A172 (cell line): ENCODE data around the gene CCDC192. TPM values are rescaled to one million over a fixed set of nuclear protein-coding genes. Genes with fewer than 3 reads are reported as not detected.
A peak's percentile ranks its signal among the peaks of the same experiment; 100 is the strongest.
"Not testable (repeated sequence)": the region's sequence is repeated elsewhere in the genome, so short reads cannot be mapped to it uniquely, and the experiment has no call there.

ENCODE experiments used
- DNase-seq: peaks from one replicate; pipeline ENCODE4 v3.0.0-alpha.2; 2015; ENCODE audit warnings: low spot score
- total RNA-seq: library from RNA; depleted of rRNA; stranded (reverse); fragments of >200 nt; shearing (Covaris generic); gene quantifications from 2 replicates; pipeline ENCODE4 v1.2.3, GENCODE V29; 2014

Gene CCDC192
- total RNA-seq, 1 experiment from 2014 or later: not detected

DNA sequence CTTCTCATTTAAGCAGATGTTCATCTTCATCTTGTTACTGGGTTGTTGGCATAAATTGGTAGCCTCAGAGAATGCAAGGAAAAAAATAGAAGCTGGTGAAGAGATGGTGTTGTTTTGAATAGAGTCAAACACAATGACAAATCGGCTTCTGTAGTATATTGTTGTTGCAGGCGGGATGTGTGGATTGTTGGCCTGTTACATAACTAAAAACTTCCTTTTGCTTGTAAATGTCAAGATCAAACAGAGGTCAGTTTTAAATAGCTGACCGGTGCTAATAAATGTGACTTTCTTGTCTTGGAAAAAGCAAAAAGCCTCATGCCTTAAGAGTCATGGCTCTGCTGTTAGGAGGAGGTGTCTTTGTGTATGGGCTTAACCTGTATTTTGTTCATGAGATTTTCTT lies 59.2 kb downstream of the CCDC192 start:
- no peak for DNase-seq

DNA sequence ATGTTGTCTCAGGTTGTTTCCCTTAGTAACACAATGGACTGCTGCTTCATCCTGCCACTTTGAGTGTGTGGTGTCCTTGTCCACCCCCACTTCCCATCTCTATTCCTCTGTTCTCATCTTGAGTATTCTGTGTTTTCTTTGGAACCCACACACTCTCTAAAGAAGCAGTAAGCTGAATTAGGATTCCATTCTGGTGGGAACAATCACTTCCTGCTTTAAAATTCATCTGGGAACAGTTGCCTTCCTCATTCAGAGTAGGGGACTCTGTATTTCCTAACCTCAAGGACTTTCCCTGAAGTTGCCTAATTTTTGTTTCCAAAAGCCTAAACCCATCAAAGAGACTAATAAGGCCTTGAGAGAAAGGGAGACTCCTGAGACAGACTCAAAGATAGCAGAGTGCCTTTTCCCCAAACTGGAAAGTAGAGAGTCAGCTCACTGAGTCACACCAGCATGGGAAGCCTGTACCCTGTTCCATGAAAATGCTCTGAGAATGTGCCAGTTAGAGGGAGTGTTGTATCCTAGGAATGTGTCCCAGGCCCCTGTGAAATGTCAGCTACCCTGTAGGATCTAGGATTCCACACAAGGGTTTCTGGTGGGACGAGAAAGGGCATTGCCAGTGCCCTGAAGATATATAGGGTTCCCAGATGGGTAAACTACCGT lies 63.6 kb downstream of the CCDC192 start:
- DNase-seq: no peak

DNA sequence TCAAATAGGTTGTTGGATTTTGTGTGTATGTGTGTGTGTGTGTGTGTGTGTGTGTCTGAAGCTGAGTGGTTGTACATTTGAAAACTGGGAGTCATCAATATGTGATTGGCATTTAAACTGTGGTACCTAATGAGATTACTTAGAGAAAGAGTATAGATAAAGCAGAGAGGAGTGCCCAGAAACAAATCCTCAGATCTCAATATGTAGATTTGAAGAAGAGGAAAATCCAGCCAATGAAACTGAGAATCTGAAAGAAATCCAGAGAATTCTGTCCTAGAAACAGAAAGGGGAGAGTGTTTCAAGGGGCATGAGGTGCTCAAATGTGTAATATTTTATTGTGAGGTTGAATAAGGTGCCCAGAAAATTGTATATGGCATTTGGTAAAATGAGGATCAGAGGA lies 66.2 kb downstream of the CCDC192 start:
- DNase-seq: no peak

DNA sequence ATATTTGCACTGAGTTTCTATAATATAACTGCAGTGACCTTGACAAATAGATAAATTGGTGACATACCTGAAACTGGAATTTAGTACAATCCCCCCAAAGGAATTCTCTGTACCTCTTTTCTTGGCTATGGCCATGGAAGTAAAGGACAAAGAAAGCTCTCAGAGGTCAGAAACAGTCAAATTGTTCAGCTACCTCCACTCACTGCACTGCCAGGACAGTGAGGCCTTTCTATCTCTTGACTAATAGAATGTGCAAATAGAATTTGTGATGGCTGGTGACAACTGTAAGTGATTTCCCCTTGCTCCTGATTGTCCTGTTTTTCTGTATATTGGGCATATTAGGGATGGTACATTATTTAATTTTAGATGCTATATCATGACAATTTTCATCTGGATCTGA lies 67.1 kb downstream of the CCDC192 start:
- DNase-seq: no peak

DNA sequence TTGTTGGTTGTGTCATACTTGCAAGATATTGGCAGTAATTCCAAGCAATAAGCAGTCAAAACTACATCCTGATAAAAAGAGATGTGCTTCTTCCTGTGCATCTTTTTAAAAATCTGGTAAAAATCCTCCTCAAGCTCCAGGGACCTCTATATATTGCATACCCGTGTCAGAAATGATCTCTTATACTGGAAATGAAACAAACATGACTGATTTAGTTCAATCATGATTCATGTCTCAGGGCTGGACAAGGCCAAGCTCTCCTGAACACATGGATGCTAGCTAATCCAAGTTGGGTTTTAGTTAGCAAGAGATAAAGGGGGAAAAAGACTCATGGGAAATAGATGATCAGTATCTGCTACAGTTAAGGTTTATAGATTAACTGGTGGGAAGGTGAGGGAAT lies 69.3 kb downstream of the CCDC192 start:
- no peak for DNase-seq

DNA sequence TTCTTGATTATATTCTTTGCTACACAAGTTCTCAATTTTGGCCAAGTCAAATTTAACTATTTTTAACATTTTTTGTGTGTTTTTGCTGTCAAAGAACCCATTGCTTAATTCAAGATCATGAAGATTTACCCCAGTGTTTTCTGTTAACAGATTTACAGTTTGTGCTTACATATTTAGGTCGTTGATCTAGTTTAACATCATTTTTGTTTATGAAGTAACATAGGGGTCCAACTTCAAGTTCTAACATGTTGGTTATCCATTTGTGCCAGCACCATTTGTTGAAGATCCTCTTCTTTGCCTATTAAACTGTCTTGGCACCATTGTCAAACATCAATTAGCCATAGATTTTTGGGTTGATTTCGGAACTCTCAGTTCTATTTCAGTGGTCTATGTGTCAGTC lies 71.0 kb downstream of the CCDC192 start:
- no peak for DNase-seq

DNA sequence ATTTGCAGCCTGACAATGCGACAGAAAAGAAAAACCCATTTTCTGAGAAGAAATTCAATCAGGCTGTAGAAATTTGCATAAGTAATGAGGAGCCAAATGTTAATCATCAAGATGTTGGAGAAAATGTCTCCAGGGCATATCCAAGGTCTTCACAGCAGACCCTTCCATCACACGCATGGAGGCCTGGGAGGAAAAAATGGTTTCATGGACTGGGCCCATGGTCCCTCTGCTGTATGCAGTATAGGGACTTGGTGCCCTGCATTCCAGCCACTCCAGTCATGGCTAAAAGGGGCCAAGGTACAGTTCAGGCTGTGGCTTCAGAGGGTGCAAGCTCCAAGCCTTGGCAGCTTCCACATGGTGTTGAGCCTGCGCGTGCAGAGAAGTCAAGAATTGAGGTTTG lies 73.3 kb downstream of the CCDC192 start:
- DNase-seq: no peak

DNA sequence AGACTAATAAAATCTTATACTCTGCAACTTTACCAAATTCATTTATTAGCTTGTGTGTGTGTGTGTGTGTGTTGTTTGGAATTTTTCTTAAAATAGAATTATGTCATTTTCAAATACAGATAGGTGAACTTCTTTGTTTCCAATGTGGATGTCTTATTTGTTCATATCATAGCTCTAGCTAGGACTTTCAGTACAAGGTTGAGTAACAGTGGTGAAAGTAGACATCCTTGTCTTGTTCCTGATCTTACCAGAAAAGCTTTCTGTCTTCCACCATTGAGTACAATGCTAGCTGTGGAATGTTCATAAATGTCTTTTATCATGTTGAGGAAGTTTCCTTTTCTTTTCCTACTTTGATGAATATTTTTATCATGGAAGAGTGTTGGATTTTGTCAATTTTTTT lies 74.8 kb downstream of the CCDC192 start:
- no peak for DNase-seq

DNA sequence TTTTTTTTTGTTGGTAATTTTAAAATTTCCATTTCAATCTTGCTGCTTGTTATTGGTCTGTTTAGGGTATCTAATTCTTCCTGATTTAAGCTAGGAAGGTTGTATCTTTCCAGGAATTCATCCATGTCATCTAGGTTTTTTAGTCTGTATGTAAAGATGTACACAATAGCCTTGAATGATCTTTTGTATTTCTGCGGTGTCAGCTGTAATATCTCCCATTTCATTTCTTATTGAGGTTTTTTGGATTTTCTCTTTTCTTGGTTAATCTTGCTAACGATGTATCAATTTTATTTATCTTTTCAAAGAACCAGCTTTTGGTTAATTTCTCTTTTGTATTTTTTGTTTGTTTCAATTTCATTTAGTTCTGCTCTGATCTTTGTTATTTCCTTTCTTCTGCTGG lies 79.3 kb downstream of the CCDC192 start:
- DNase-seq: not testable (repeated sequence)

DNA sequence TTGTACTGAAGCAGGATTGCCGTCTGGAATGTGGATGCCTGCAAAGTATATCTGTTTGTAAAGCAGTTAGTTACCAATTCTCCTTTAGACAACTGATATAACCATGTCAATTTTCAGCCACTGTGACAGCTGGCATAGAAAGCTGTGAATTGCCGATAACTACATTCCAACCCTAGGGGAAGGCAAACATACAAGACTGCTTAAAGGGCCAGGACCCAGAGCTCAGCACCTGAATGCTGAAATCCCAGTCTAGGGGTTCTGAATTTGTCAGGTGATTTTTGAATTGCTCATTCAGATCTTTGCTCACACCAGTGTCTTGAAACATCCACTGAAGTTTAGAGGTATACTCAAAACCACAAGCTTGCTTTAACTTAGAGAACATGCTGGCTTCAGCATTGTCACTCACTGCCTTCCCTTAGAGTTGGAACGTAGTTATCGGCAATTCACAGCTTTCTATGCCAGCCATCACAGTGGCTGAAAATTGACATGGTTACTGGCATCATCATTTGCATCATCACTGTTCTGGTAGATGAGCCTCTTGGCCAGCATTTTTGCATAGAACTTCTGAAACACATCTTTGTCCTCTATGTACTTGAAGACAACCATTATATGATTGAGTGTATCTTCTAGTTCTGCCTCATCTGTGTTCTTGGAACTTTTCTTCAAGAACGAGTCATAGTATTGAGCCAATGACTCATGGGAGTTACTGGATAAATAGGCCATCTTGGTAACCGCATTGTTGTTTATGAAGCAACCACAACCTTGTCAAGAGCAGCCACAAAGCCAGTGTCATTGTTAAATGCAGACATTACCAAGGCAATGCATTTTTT lies 82.1 kb downstream of the CCDC192 start:
- peak; percentile 87 for DNase-seq

DNA sequence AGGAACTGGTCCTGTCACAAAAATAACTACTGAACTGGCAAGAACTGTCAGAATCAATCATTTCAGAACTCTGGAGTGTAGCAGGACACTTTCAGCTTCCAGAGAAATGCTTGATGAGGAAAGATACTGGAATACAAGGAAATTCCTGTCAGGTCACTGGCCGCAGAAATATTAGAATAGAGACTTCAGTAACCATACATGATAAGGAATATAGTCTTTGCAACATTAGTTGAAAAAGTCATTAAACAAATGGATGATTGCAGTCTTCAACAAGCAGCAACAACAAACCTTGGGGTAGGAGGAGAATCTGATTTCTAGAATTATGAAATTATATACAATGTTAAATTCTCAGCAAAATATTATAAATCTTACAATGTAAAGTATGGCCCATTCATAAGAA lies 88.2 kb downstream of the CCDC192 start:
- no peak for DNase-seq

DNA sequence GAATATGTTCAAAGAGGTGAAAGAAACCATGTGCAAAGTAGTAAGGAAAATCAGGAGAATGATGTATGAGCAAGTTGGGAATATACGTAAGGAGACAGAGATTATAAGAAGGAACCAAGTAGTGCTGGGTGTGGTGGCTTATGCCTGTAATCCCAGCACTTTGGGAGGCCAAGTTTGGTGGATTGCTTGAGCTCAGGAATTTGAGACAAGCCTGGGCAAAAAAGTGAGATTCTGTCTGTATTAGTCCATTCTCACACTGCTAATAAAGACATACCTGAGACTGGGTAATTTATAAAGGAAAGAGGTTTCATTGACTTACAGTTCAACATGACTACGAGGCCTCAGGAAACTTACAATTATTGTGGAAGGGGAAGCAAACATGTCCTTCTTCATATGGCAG lies 88.7 kb downstream of the CCDC192 start:
- not testable (repeated sequence) for DNase-seq

DNA sequence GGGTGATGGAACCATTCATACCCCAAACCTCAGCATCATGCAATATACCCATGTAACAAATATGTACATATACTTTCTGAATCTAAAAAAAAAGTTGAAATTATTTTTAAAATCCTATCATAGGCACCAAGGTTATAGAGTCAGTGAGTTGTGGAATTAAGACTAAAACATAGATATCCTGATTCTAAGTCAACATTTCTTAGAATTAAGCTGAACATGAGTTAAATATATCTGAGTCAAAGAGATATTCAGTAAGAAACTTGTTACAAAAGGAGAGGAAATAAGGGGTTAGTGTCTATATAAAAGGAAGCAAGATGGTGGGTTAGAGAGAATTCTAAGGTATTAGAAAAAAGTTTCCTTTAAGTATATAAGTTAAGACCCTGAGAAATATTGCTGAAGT lies 89.9 kb downstream of the CCDC192 start:
- DNase-seq: no peak

DNA sequence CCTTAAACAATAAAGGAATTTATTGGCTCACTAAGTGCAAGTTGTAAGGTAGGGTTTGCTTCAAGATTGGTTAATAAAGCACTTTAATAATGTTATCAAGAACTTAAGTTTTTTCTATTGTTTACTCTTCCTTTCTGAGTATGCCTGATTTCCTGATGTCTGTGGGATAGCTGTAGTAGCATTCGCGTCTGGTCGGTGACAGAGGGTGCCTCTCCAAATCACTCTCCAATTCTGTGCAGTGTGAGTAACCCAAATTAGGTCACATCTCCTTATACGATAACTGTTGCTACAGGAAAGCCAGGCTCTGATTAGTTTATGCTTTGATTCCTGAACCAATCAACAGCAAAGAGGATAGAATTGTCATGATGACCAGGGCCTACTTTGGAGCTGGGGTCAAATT lies 90.7 kb downstream of the CCDC192 start:
- DNase-seq: no peak

DNA sequence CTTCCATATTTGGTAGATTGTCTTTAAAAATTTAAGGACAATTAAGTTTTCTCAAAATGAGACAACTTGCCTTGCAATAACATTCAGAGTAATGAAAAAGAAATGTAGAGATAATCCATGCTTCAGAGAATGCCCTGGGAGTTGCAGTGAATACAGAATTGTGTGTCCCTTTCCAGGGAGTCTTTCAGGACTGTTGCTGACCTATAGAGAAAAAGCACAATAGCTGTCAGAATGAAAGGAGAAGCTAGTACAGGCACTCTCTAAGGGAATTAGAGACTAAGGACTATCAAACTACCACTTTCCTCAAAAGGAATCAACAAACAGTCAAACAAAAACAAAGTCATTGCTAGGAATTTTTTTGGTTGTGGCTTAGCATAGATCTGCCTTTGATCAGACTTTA lies 93.0 kb downstream of the CCDC192 start:
- DNase-seq: no peak

DNA sequence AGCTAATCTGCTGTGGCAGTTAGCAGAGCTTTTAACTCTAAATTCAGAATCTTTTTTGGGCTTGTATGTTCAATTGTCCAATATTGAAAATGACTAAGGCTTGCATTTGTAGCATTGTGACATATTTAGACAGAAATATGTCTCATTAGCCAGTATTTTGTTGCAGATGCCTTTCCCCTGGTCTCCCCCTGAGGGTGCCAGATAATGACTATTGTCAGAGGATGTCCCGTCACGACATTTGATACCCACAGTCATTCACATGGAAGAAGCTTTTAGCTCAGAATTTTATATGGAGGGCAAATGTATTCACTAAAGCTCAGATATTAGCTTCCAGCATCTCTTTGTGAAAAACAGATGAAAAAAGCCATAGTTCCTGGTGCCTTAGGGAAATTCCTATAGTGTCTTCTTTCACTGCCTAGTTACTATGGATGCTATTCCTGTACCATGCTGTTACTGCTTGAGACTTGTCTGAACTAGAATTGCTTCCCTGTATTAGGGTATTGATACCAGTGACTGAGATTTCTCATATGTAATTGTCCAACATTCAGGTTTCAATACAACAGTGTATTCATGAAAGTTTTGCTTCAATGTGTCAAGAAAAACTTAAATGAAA lies 96.2 kb downstream of the CCDC192 start:
- no peak for DNase-seq

DNA sequence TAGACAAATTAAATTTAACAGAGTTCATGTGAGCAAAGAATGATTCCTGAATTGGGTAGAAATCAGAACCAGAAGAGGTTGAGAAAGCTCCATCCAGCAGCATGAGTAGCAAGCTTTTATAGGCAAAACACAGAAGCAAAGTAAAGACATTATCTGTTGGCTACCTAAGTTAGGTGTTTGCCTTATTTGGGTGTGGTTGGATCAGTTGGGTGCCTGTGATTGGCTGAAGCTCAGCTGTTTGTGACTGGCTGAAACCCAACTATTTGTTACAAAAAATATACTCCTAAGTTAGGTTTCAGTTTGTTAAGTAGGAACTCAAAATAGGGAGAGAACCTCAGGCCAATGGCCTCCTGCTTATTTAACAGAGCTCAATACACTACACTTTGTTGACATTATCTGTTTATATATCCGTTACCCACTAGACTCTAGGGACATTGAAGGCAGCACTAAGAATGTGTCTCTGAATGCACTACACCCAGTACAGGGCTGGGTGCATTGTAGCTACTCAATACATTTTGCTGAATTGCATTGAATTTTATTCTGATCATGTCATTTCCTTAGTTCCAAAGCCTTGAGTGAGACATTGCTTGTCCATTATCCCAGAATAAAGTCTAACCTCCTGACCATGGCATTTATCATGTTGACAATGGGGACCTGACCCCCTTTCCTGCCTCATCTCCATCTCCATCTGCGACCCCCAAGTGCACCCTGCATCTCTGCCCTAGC lies 98.7 kb downstream of the CCDC192 start:
- DNase-seq: no peak

DNA sequence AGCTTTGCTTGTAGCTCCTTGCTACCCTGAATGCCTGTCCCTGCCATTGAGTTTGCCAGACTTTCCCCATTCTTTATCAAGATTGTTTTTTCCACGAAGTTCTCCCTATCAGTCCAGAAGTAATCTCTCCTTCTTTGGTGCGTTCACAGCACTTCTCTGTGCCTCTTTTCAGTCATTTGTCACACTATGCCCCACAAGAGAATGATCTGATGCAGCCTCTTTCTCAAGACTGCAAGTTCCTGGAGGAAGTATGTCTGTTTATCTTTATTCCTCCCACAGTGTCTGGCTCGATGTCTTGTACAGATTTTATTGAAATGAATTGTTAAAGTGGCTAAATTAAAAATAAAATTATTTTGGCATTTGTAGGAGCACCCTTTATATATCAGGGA lies 99.3 kb downstream of the CCDC192 start:
- no peak for DNase-seq

DNA sequence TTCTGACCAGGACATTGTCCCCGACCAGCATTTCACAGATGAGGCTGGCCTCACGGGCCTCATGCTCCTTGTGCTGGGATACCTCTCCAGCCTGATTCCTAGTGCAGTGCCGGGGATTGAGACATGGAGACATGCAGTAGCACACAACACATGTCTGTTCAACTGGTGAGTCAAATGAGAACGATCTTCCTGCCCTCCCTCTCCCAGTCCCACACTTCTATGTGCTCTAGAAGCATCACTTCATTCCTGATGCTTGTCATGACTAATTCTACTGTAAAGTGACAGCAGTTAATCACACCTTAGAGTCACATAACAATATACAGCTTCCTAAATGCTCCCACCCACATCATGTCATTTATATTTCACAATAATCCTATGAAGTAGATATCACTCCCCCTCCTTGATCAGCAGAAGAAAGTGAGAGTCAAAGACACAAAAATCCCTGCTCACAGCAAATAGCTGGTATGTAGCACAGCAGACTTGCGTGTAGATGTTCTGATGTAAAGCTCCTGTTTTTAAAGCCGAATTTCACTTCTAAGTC lies 101.8 kb downstream of the CCDC192 start:
- DNase-seq: no peak

DNA sequence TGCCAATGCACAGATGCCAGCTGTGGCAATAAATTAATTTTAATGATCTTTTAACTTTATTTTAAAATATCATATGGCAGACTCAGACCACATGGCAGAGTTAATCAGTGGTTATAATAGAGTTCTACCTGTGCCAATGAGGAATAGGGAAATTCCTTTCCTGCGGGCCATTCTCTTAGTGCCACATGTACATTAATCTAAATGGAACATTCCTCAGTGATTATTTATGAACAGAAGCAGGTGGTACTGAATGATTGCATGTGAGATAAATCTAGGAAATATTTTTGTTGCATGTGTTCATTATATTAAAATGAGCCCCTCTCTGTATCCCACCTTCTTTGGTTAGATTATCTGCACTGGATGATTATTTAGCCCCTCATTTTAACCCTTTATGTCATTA lies 102.3 kb downstream of the CCDC192 start:
- DNase-seq: no peak

DNA sequence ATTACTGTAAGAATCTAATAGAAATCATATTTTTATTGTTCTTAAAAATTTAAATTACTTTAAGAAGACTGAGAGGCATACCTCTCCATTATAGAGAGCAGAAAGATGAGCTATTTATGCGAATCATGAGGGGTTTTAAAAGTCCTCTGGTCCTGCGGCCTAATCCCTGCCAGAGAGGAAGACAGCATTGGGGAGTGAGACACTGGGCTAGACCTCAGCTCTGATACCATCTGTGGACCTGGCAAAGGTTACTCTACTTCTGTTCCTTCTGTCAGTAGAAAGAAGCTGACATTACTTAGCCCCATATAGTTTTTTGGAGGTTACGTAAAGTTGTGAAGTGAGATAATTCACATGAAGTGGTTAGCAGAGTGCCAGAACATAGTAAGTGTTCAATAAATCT lies 103.6 kb downstream of the CCDC192 start:
- DNase-seq: no peak

DNA sequence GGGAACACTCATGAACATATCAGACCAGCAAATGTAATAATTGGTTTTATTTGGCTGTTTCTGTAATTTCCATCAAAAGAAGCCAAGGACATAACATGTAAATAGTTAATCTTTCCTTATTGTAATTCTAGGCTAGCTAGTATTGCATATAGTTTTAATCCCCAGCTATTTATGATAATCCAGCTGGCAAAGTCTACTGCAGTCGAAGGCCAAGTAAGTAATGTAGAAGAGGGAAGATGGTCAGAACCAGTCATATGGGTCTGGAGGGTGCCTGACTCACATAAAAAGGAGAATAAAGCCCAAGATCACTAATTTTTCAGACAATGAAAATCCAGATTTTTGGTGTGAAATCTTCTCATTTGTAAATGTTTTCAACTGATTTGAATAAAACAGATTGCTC lies 106.3 kb downstream of the CCDC192 start:
- no peak for DNase-seq
